Ammon's horn (tissue), 1 donor: Measurements from ENCODE around the gene GPR26.

ENCODE experiments used
- DNase-seq: peaks from one replicate; pipeline ENCODE4 v3.0.0-alpha.2; 2016; ENCODE audit warnings: low spot score

Gene GPR26

DNA sequence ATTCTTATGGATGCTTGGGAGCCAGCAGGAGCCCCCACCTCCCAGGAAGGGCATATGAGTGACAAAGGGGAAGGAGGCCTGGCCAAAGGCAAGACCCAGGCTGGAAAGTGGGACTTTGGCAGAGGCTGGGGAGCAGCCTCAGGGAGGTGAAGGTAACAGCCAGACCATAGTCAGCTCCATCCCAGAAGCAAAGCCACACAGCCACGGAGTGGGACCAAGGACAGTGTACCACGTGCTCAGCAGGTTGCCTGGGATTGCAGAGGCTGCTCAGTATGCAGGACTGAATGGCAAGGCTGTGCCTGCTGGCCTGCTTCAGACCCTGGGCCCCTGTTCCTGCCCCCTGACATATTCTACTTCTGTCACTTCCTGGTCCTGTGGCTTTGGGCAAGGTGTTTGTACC, 17.6 kb upstream of the GPR26 start:
- DNase-seq: no peak

- no peak for DNase-seq
Observed at GRCh38 chr10:123649676-123650075, 16.5 kb upstream of the GPR26 start.

- no peak for DNase-seq
Observed at GRCh38 chr10:123651421-123652047, 14.6 kb upstream of the GPR26 start.

- no peak for DNase-seq
Observed at GRCh38 chr10:123655751-123656150, 10.4 kb upstream of the GPR26 start.

DNA sequence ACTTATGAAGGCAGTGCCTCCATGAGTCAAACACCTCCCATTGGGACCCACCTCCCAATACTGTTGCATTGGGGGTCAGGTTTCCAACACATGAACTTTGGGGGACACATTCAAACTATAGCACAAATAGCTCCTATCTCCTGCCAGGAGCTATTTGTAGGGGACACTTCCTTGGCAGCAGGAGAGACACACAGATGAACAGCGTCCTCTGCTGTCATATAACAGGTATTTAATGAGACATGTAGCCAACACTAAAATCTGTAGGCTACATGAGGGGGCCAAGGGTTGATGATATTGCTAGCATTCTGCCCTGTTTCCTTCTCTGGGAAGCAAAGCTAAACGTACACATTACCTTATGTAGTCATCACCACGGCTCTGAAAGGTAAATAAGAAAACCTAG, 2.6 kb upstream of the GPR26 start:
- no peak for DNase-seq

DNA sequence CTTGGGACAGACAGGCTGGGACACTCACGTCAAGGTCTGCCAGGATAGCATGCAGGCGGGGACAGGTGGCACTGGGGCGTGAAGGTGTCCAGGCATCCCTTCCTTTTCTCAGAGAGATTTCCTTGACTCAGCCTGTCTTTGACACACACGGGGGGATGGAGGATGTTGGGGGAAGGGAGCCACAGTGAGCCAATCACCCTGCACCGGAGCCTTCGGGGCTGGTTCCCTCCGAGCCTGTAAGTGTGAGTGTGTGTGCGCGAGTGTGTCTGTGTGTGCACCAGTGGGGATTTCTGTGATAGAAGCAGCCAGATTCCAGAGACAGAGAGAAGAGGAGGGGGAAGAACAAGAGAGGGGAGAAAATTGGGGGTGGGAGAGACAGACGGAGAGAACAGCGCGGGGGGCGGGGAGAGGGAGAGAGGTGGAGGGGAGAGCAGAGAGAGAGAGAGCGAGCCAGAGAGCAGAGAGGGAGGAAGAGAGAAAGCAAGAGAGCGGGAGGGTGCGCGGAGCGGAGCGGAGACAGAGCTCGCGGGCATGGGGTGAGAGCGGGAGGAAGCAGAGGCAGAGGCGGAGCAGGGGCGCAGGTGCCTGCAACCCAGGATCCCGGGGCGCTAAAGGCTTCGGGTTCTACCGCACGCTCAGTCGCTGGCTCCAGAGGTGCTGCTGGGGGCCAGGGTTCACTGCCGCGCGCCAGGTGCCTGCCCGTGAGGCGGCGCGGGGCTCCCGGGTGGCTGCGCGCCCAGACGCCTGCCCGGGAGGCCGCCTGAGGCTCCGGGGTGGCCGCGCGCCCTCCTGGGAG, 466 bp upstream of the GPR26 start:
- DNase-seq: no peak

DNA sequence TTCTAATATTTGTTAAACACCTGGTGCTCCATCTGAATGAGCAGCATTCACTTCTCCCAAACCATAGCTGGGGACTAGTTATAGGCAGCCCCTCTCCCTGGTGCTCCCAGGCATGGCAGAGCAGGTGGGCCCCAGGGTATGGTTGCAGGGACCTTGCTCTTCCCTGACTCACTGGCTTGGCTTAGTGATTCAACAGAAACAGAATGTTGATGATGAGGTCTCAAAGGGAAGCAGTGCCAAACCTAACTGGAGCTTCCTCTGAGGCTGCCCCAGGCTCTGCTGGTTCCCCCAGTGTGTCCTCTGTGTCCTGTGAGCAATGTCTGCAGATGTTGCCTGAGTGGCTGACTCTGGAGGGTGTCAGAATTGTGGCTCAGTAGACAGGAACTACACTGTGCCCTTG, 3.7 kb downstream of the GPR26 start:
- no peak for DNase-seq

GRCh38 chr10:123673198-123673597, 7.0 kb downstream of the GPR26 start:
- DNase-seq: no peak

- DNase-seq: no peak
Observed at GRCh38 chr10:123674741-123675140, 8.6 kb downstream of the GPR26 start.

- DNase-seq: no peak
Observed at GRCh38 chr10:123675811-123676210, 9.7 kb downstream of the GPR26 start.

DNA sequence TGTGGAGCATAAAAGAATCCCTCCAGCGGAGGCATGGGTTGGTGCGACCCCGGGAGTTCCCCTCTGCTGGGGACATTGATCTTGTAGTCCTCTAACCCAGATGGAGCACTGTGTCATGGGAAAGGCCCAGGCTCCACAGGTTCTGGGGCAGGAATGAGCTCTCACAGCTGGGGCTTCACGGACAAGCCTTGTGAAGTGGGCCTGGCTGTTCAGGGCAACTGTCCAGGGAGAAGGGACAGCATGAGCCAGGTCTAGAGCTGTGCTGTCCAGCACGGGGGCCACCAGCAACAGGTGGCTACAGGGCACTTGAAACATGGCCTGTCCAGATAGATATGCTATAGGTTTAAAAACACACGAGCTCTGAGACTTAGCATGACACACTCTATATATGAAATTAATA, 11.4 kb downstream of the GPR26 start:
- no peak for DNase-seq

DNA sequence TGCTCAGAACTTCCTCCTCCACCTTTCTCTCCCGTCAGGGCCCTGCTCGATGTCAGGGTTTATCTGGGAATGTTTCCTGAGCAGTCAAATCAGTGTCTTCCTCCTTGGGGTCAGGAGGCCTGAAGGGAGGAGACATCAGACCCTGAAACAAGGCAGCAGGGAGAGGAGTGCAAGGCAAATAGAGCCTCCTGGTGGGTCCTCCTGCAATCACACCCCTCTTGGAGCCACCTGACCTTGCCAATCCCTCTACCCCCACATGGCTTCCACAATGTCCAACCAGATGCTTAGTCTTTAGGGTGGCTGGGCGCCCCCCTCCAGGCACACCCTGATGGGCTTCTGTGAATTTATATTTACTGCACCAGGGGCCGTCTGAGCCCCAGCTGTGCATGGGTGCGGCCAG, 12.2 kb downstream of the GPR26 start:
- DNase-seq: no peak

- no peak for DNase-seq
Observed at GRCh38 chr10:123681285-123681684, 15.1 kb downstream of the GPR26 start.

GRCh38 chr10:123682477-123682876, 16.3 kb downstream of the GPR26 start:
- no peak for DNase-seq

- DNase-seq: no peak
Observed at GRCh38 chr10:123683459-123683858, 17.3 kb downstream of the GPR26 start.

GRCh38 chr10:123683865-123684264, 17.7 kb downstream of the GPR26 start:
- no peak for DNase-seq

DNA sequence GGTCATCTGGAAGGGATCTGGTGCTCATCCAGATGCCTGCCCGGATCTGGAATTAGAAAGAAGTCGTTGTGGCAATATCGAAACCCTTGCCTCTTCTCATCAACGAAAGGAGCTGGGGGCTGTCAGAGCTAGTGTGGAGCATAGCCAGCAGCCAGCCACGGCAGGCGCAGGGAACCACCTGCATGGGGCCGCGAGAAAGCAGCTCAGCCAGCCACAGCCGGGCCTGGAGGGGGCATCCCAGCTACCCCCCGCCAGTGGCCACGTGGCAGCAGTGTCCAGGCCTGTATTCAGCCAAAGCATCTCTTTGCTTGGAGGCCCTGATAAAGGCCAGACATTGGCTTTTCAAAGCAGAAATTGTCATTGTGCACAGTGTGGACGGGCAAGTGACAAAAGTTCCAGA, 19.1 kb downstream of the GPR26 start:
- DNase-seq: no peak

DNA sequence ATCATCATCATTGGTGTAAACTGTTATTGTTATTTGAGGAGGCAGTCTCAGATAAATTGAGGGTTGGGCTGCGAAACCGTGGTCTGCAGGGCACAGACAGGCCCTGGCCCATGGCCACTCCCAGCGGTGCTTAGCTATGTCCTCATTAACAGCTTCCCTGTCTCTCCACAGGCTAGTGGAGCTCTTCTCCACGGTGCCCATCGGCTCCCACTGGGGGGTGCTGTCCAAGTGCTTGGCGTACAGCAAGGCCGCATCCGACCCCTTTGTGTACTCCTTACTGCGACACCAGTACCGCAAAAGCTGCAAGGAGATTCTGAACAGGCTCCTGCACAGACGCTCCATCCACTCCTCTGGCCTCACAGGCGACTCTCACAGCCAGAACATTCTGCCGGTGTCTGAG, 21.6 kb downstream of the GPR26 start:
- DNase-seq: no peak

- no peak for DNase-seq
Observed at GRCh38 chr10:123689880-123690279, 23.7 kb downstream of the GPR26 start.

- no peak for DNase-seq
Observed at GRCh38 chr10:123703195-123703790, 37.1 kb downstream of the GPR26 start.

GRCh38 chr10:123704076-123704475, 37.9 kb downstream of the GPR26 start:
- no peak for DNase-seq

- DNase-seq: no peak
Observed at GRCh38 chr10:123704812-123705211, 38.7 kb downstream of the GPR26 start.

GRCh38 chr10:123706236-123706635, 40.1 kb downstream of the GPR26 start:
- DNase-seq: peak; percentile 36
